ENCODE data around the gene MPRIP.

MPRIP gene

DNA sequence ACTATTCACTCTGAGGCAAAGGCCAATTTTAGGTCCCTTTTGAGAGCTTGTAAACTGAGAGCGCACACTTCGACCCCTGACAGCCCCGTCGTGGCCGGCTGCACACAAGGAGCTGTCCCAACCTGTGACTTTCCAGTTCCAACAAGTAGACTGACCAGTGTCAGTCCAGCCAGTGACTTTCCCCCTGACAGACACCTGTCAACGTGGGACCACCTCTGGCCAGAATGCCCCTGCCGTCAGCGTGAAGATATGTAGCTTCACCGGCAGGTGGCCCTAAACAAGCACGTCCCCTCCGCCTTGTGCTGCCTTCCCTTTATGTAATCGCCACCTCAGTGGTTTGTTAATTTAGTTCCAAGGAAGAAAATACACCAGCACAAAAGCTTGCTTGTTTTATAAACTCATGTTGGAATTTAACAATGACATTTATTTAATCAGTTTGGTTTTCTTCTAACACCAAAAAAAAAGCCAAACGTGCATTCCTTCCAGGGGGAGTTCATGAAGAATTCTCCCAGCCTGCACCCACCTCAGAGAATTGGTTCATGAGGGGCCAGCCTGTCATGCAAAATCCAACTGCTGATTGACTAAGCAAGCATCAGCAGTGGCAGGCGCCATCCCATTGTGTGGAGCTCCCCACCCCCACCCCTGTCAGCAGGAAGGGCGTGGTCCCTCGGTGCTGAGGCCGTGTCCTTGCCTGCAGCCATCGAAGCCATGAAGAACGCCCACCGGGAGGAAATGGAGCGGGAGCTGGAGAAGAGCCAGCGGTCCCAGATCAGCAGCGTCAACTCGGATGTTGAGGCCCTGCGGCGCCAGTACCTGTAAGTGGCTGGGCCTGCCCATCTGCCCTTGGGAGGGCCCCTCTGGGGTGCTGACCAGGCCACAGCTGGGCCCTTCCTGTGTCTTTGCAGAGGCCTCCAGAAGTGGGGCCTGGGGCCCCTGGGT lies 130.0 kb downstream of the MPRIP start:
- DNase-seq = no peak

DNA sequence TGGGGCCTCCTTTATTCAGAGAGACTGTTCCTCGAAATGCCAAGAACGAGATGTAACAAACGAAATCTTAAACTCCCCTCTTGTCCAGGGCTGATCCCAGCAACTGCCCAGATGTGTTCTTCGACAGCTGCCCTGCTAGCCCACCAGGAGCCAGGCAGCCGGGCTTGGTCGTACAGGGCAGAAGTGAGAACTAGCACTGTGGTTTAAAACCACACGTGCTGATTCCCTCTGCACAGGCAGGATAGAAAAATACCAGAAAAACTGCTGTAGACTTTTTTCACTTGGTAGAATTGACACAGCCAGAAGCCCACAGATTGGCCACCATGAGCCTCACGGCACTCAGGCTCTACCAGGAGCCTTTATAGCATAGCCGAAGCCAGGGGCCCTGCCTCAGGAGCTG lies 130.7 kb downstream of the MPRIP start:
- no peak for DNase-seq

DNA sequence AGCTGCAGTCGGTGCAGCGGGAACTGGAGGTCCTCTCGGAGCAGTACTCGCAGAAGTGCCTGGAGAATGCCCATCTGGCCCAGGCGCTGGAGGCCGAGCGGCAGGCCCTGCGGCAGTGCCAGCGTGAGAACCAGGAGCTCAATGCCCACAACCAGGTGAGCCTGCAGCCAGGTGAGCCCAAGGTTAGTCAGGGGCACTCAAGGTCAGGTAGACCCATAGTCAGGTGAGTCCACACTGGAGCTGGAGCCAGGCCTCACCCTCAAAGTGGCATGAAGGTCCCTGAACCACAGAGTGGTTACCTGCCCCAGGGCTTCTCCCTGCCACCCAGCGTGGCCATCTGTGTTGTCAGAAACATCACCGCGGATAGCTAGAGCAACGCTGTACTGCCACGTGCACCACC lies 131.7 kb downstream of the MPRIP start:
- no peak for DNase-seq

DNA sequence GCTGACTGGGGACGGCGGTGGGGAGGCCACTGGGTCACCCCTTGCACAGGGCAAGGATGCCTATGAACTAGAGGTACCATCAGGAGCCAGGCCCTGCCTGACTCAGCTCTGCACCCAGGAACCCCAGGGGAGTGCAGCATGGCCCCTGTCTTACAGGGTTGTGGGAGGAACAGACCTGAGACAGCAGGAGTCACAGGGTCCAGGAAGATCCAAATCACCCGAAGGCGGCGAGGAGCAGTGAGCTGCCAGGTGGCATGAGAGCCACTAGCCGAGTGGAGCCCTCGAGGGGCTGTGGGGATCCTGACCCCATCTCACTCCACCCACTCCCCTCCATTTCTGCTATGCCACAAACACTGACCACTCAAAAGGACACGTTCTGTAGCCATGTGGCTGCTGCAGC lies 133.1 kb downstream of the MPRIP start:
- no peak for DNase-seq

DNA sequence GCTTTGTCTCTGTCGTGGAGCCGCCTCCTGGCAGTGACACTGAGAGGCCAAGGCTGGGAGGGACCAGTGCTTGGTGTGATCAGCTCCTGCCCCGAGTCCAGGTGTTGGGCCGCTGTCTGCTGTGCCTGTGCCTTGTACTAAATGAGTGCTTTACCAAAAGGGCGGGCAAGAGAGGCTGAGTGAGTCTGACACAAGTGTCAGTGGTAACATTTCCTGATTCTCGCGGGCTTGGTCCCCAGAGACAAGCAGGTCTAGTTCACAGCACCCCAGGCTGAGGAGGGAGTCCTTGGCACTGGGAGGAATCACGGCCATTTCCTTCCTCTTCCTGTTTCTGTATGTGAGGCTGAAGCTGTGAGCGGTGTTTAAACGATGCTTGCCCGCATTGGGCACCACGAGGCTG lies 133.7 kb downstream of the MPRIP start:
- no peak for DNase-seq

DNA sequence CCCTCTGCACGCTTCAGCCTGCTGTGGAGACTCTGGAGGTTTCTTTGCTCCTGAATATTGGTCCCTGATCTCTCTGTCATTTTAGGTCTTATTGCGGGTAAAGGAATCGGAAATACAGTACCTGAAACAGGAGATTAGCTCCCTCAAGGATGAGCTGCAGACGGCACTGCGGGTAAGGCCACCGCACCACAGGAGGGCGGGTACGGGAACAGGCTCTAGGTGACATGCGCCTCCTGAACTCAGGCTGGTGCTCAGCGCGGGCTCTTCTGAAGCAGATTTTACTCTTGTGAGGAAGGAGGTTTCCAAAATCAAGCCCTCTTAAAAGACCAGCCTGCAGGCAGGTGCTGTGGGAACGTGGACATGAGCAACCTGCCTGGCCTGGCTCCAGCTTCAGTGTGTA lies 134.1 kb downstream of the MPRIP start:
- peak; percentile 70 for DNase-seq

DNA sequence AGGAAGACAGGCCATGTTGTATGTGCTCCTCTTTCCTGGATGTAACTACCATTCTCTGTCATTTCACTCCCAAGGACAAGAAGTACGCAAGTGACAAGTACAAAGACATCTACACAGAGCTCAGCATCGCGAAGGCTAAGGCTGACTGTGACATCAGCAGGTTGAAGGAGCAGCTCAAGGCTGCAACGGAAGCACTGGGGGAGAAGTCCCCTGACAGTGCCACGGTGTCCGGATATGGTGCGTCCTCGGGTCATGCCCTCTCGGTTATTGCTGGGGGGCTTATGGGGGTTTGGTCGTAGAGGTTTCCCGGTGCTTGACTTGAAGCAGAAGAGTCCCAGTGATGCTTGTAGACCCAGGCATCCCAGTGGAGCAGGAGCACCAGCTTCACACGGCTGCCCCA lies 134.9 kb downstream of the MPRIP start:
- DNase-seq = no peak

DNA sequence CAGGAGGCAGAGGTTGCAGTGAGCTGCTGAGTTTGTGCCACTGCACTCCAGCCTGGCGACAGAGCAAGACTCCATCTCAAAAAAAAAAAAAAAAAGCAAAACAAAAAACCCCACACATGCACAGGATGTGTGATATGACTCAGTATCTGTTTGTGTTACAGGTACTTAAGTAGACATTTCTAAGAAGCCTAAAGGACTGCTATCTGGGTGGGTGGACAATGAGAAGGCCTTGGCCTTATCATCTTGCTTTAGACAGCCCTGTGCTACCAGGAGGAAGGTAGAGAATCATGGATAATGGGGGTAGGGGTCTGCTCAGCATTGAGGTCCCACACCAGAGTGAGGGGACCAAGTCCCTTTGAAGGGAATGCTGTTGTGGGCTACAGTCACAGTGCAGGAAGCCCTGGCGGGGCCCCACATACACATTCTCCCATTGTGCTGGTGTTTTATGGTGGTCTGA lies 137.1 kb downstream of the MPRIP start:
- DNase-seq = no peak

DNA sequence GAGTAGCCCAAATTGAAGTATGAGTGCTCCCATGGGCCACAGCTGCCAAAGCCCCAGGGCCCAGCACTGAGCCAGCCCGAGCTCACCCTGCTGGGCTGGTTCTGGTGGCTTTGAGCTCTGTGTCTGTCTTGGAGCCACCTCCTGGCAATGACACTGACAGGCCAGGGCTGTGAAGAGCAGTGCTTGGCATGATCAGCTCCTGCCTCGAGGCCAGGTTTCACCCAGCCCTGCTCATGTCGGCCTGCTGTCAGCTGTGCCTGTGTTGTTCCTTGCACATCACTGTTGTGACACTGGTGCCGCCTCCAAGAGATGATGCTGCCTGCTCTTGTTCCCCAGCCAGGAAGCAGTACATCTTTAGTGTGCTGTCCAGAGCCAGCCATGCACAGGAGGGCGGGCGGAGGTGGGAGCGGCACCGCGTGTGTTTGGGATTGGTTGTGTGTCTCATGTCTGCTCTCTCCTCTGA lies 137.9 kb downstream of the MPRIP start:
- DNase-seq = peak; percentile 70

DNA sequence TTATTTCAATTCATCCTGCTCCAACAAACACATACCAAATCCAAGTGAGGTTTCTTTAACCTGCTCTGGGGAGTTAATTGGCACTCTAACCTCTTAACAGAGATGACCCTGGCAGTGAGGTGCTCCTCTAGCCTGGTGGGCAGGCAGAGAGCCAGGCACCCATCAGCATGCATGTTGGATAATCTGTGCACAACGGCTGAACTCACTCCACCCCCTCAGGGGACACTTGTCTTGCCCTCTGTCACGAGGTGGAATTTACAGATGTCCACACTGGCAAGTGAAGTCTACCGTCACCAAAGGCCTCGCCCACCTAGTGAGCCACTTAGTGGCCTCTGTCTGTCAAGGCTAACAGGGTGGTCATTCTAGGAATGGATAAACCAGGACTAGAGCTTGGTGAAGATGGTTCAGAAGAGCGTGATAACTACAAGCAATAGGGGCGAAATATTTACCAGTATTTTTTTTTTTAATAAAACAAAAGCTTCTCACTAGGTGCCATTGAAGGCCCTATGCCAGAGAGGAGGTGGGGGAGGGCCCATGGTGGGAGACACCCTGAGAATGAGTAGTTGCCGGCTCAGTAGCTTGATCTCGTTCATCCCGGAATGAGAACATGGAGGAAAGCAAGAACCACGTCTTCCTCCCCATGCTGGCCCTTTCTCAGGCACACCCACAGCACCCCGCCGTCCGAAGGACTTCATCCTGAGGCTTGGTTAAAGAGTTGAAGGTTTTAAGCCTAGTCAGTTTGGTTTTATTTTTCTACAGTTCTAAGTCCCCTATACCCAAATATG lies 138.7 kb downstream of the MPRIP start:
- no peak for DNase-seq

DNA sequence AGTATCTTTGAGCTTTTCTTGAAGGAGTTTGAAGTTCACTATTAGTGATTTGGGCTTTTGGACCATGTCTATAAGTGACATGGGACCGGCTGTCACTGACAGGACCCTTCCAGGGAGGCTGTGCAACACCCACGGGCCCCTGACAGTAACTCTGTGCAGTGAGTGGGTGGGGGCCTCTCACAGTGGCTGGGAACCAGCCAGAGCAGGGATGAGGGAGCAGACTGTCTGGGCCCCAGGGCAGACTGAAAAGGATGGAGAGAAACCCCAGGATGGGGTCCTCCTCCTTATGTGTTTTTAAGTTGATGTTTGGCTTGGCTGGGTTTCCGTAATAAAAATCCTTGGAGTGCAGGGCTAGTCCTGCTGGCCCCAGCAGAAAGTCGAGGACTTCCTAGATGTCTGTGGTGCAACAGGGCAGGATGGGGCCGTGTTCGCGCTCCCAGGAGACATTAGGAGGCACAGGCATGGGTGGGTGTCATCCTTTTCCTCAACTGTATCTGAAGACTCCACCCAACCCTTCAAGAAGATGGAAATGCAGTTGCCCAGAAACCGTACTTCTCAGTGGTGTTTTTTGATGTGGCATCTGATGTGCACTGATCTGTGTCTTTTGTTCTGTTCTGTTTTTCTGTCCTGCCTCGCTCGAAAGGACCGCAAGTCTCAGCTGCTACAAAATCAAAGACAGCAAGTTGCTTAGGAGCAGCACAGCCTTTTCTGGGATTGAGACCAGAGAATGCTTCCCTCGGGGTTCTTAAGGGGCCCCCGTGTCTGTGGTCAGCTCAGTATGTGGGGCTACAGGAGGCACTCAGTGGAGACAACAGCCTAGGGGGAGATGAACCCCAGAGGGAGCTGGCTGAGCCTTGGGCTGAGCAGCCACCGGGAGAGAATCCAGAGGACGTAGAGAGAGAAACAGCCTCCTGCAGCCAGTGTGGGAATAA lies 139.7 kb downstream of the MPRIP start:
- DNase-seq = peak; percentile 75

DNA sequence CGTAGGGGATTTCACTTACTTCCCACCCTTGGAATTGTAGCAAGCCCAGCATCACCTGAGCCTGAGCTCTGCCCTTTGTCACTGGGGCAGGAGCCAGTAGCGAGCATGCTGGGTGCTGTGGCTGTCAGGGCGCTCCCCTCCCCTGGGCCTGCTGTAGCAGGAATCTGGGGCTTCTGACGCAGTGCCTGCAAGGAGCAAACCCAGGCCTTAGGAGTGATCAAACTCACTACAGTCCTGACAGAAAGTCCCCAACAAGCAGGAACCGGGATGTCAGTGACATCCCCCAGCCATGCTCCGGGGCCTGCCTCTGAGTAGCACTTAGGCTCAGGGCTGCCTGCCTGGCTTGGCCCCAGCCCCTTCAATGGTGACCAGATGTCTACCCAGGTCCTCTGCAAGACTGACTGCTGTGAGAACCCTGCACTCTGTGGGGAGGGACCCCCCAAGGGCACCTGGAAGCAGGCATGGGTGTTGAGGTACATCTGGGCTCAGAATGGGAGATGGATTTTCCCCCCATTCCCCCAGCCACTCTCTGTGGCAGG lies 140.4 kb downstream of the MPRIP start:
- DNase-seq = peak; percentile 68

DNA sequence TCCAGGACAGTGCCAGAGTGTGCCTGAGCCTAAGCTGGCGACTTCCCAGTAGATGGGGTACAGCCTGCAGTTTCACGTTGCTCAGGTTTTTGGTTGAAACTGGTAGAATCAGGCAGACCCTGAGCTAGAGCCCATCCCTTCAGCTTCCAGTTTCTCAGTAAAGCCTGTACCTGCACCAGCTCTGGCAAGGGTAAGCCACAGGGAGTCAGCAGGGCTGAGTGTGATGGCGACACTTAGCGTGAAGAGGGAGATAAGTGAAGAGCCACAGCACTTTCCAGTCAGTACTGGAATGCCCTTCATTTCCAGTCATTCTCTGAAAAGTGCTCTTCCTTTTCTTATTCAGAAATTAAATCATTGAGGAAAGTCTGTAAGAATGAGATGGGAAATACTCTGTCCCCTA lies 141.5 kb downstream of the MPRIP start:
- DNase-seq = no peak

DNA sequence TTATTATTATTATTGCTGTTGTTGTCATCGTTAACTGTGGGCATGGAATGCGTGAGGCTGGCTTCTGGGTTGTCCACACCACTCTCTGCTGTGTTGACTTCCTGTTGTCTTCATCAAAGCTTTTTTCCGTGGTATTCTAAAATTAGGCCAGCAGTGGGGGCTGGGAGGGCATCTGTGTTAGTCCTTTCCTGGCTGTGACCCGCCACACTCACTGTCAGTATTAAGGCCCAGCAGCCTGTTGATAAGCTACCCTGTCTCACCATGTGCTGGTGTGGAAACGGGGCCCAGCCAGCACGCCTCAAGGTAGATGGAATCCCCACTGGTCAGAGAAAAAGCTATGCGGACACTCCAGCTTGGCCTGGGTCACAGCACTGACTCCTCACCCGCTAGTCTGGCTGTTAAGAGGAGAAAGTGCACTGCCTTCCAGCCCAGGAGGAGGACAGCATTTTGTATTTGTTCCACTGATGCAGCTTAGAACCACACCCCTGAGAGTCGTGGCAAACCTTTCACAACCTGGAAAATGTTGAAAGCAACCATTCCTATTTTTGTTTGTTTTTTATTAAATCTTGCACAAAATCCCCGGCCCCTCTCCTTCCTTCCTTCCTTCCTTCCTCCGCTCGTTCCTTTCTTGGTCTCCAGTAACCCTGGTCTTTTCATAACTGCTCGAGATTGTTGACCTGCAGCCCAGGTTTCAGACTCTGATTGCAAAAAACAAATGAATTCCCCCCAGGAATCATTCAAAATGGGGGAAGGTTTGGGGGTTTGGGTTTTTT lies 142.9 kb downstream of the MPRIP start:
- peak; percentile 72 for DNase-seq

DNA sequence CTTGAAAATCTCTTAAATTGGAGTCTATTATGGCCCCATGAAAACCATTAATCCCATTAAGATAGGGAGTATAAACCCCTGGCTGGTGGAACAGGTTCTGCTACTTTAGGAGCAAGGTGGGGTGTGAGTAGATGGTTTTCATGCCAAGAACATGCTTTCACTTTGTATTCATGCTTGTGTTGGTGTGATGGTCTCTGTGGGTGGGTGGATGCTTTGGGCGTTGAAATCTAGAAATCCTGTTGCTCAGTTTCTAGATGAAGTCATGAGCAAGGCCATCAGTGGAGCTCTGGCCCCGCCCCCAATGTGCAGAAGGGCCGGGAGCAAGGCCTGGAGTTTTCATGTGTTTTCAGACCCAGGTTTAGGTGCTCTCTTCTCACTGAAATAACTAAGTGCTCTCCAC lies 143.8 kb downstream of the MPRIP start:
- peak; percentile 84 for DNase-seq

DNA sequence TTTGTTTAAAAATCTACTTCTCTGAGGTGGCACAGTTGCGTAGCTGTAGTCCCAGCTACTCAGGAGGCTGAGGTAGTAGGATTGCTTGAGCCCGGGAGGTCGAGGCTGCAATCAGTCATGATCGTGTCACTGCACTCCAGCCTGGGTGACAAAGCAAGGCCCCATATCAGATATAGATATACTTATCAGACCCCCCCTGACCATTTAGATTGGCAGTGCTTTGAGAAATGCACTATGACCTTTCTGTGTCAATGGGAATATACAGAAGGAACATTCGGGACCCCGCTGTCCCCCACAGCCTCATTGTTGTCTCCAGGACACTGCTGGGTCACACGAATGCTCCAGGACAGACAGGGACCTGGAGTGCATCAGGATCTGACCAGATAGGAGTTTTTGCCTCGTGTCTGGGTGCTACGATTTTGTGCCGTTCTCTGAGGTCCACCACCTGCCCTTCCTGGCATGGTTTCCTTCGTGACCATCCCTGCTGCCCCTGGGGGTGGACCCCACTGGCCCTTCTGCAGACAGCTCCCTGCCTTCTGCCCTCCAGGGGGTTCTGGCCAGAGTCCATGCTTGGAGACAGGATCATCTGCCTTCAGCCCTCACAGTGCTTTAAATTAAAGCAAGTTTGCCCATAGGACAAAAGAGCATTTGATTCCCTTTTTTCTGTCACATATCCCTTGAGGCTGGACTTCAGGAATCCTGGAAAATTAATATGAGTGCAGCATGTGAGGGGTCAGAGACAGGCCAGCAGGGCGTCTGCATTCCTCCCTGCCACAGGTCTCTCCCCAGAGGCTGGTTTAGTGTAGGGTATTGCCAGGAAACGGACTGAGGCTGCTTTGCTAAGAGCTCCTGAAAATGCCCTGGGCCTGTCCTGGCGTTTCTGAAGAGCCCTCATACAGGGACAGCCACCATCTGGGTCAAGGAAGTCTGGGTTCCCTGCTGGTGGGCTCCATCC lies 144.6 kb downstream of the MPRIP start:
- DNase-seq = no peak

DNA sequence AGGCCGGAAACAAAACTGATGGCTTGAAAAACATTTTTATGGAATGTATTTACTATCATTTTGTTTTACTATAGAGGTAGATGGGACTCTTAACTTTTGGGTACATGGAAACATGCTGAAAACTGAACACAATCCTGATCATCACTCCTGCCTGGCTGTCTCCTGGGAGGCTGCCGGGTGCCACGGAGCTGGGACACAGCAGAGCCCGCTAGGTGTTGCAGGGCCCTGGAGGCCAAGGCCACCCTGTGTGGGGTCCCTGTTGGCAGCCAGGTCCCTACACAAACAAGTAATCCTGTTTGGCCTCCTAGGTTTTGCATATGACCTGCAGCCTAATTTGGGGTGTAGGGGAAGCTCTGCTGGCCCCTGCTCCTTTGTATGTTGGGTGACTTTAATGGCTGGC lies 146.3 kb downstream of the MPRIP start:
- no peak for DNase-seq

DNA sequence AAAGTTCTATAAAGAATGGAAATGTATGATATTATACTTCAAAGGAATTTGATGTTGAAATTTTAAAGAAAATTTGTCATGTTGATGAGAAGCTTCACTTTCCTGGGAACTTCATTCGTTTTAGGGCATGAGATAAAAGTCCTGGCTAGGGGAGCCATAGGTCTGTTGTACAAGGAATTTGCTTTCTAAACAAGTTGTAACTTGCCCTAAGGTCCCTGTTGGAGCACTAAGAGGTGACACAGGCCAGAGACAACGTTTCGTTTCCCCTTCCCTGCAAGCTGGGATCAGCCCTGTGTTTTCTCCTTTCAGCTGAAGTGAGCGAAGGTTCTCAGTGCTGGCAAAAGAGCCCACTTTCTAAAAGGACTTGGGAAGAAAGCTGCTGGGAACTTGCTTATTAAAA lies 147.3 kb downstream of the MPRIP start:
- DNase-seq = no peak

DNA sequence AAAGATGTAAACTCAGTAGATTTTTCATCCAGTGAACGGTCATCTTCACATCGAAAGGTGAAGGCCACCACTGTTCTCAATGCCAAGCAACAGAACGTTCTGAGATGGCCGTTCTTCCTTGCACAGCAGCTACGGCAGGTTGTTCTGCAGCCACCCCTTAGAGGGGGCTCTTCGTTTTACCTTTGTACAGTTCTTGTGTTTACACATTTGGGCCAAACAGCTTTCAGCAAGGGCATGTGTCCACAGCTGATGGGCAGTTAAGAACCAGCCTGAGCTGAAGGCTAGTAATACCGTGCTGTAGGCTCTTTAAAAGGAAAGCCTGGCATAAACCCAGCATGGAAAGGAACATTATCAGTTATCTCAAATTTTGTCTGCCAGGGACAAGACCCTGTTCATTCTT lies 147.9 kb downstream of the MPRIP start:
- no peak for DNase-seq

DNA sequence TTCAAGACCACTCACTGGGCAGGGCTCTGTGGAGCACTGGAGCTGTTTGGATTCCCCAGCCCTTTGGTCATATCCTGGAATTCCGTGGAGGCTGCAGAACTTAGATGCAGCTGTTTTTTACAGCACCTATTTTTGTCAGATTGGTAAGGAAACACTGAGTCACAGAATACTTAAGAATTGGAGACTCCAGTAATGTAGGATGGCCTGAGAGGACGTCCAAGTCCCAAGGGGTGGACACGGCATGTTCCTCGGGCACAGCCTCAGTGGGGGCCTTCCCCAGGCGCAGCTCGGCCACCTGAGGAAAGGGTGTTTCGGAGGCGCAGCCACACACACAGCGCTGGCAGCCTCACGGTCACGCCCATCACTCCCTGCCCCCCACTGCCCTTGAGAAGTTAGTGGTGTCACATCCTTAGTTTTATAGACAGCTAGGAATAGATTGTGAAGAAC lies 149.1 kb downstream of the MPRIP start:
- no peak for DNase-seq
